Measurements from ENCODE around the gene VWCE. TPM values are rescaled to one million over a fixed set of nuclear protein-coding genes. Genes with fewer than 3 reads are reported as not detected.
A peak's percentile ranks its signal among the peaks of the same experiment; 100 is the strongest.

The VWCE gene
- total and polyA plus RNA-seq, 9 of the 15 experiments (the other 6 are each of a cell fraction or from before 2014, with no cell fraction given): 0.06 to 1.6 (median 0.63) TPM; not detected in 1

DNA sequence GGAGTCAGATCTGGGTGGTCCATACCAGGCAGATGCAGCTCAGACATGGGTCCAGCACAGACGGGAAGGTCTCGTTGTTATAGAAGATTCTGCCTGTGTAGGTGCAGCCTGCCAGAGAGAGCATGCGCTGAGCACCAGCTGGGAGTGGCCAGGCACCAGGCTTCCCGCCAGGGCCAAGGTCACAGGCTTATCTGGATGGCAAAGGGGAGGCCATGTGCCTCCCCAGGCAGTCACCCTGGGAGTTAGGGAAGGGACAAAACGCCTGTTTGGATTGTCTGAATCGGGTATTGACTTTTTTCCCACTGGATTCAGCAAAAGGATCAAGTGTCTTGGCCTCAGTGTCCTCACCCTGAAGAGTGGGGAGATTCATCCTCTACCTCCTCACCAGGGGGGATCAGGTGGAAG is 27.7 kb downstream of the VWCE start (continued):
- TF ChIP-seq, protein P1, sequence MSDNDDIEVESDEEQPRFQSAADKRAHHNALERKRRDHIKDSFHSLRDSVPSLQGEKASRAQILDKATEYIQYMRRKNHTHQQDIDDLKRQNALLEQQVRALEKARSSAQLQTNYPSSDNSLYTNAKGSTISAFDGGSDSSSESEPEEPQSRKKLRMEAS (CRISPR knock-in tag; IDR thresholded peaks at IDR 0.05): peak; percentile 60
- TF ChIP-seq MCM3 (IDR thresholded peaks at IDR 0.05) (no peak), CBX5 (IDR thresholded peaks at IDR 0.05; ENCODE audit: borderline replicate concordance, low read depth) (no peak), ESRRA (IDR thresholded peaks at IDR 0.05; ENCODE audit: borderline replicate concordance, low read depth) (peak; percentile 82), RB1 (IDR thresholded peaks at IDR 0.05; ENCODE audit: low read depth) (0 out of 2 replicates have a peak, but pooled peaks have one; percentile 42), NR4A1 (CRISPR knock-in tag; IDR thresholded peaks at IDR 0.05) (no peak), NR4A1 (tag; IDR thresholded peaks at IDR 0.05) (peak; percentile 80), RBFOX2 (IDR thresholded peaks at IDR 0.05; ENCODE audit: low read depth, low read length) (peak; percentile 37; the same call in 1 of the 2 replicates), L3MBTL2 (IDR thresholded peaks at IDR 0.05) (peak; percentile 83), SIN3A (IDR thresholded peaks at IDR 0.05; ENCODE audit: borderline replicate concordance in 2 of 2, control insufficient read depth in 1 of 2, low read depth in 2 of 2, low read length in 2 of 2) (no peak), CREM (IDR thresholded peaks at IDR 0.05; ENCODE audit: low read depth) (0 out of 2 replicates have a peak, but pooled peaks have one; percentile 13), SAFB2 (IDR thresholded peaks at IDR 0.05; ENCODE audit: borderline replicate concordance, low read depth, low read length, severe bottlenecking) (no peak), MYNN (IDR thresholded peaks at IDR 0.05) (0 out of 2 replicates have a peak, but pooled peaks have one; percentile 31), MYNN (CRISPR knock-in tag; IDR thresholded peaks at IDR 0.05) (no peak), MYBL2 (IDR thresholded peaks at IDR 0.05; ENCODE audit: low read depth) (no peak), MYBL2 (CRISPR knock-in tag; IDR thresholded peaks at IDR 0.05; ENCODE audit: borderline replicate concordance) (no peak), POLR2G (IDR thresholded peaks at IDR 0.05; ENCODE audit: low read depth, low read length) (0 out of 2 replicates have a peak, but pooled peaks have one; percentile 25), MECOM (CRISPR knock-in tag; IDR thresholded peaks at IDR 0.05) (0 out of 2 replicates have a peak, but pooled peaks have one; percentile 46), E2F3 (CRISPR knock-in tag; IDR thresholded peaks at IDR 0.05) (peak; percentile 60; the same call in 1 of the 2 replicates)
- TF ChIP-seq, protein P2, sequence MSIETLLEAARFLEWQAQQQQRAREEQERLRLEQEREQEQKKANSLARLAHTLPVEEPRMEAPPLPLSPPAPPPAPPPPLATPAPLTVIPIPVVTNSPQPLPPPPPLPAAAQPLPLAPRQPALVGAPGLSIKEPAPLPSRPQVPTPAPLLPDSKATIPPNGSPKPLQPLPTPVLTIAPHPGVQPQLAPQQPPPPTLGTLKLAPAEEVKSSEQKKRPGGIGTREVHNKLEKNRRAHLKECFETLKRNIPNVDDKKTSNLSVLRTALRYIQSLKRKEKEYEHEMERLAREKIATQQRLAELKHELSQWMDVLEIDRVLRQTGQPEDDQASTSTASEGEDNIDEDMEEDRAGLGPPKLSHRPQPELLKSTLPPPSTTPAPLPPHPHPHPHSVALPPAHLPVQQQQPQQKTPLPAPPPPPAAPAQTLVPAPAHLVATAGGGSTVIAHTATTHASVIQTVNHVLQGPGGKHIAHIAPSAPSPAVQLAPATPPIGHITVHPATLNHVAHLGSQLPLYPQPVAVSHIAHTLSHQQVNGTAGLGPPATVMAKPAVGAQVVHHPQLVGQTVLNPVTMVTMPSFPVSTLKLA (conservative IDR thresholded peaks at IDR 0.05): peak in 1 of 2 experiments; percentile 49; a peak in 2 of 4 replicates
- TF ChIP-seq, protein P3, sequence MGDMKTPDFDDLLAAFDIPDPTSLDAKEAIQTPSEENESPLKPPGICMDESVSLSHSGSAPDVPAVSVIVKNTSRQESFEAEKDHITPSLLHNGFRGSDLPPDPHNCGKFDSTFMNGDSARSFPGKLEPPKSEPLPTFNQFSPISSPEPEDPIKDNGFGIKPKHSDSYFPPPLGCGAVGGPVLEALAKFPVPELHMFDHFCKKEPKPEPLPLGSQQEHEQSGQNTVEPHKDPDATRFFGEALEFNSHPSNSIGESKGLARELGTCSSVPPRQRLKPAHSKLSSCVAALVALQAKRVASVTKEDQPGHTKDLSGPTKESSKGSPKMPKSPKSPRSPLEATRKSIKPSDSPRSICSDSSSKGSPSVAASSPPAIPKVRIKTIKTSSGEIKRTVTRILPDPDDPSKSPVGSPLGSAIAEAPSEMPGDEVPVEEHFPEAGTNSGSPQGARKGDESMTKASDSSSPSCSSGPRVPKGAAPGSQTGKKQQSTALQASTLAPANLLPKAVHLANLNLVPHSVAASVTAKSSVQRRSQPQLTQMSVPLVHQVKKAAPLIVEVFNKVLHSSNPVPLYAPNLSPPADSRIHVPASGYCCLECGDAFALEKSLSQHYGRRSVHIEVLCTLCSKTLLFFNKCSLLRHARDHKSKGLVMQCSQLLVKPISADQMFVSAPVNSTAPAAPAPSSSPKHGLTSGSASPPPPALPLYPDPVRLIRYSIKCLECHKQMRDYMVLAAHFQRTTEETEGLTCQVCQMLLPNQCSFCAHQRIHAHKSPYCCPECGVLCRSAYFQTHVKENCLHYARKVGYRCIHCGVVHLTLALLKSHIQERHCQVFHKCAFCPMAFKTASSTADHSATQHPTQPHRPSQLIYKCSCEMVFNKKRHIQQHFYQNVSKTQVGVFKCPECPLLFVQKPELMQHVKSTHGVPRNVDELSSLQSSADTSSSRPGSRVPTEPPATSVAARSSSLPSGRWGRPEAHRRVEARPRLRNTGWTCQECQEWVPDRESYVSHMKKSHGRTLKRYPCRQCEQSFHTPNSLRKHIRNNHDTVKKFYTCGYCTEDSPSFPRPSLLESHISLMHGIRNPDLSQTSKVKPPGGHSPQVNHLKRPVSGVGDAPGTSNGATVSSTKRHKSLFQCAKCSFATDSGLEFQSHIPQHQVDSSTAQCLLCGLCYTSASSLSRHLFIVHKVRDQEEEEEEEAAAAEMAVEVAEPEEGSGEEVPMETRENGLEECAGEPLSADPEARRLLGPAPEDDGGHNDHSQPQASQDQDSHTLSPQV (IDR thresholded peaks at IDR 0.05): peak; percentile 84
- TF ChIP-seq, protein P4, sequence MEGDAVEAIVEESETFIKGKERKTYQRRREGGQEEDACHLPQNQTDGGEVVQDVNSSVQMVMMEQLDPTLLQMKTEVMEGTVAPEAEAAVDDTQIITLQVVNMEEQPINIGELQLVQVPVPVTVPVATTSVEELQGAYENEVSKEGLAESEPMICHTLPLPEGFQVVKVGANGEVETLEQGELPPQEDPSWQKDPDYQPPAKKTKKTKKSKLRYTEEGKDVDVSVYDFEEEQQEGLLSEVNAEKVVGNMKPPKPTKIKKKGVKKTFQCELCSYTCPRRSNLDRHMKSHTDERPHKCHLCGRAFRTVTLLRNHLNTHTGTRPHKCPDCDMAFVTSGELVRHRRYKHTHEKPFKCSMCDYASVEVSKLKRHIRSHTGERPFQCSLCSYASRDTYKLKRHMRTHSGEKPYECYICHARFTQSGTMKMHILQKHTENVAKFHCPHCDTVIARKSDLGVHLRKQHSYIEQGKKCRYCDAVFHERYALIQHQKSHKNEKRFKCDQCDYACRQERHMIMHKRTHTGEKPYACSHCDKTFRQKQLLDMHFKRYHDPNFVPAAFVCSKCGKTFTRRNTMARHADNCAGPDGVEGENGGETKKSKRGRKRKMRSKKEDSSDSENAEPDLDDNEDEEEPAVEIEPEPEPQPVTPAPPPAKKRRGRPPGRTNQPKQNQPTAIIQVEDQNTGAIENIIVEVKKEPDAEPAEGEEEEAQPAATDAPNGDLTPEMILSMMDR (IDR thresholded peaks at IDR 0.05 in 2 of 3, conservative IDR thresholded peaks at IDR 0.05 in 1 of 3; ENCODE audit: insufficient read depth in 2 of 3, low read depth in 1 of 3, low read length in 3 of 3): no peak
